Measurements from ENCODE around the gene JUNB. TPM values are rescaled to one million over a fixed set of nuclear protein-coding genes. Genes with fewer than 3 reads are reported as not detected.

Gene JUNB
- total and polyA plus RNA-seq, 2 of the 4 experiments (the other 2 are of a cell fraction) = 20.8 to 109 TPM

GRCh38 chr19:12825254-12826131 lies 34.2 kb downstream of the JUNB start:
- Histone ChIP-seq H4K8ac (ENCODE audit: low read depth in 2 of 2, low read length in 2 of 2) (no peak overlapping the region), H3K23ac (ENCODE audit: low read depth, low read length) (no peak overlapping the region), H2AFZ (replicated peaks; ENCODE audit: low read length, poor library complexity) (peak overlapping the region; percentile 92), H3K9ac (ENCODE audit: low read depth, low read length) (no peak overlapping the region), H3K4me2 (ENCODE audit: low read depth, low read length) (no peak overlapping the region; the same call in 1 of the 2 replicates), H4K5ac (ENCODE audit: low read depth, low read length) (no peak overlapping the region), H2BK15ac (ENCODE audit: low read depth, low read length) (no peak overlapping the region), H2BK20ac (ENCODE audit: low read depth, low read length) (no peak overlapping the region), H3K9me1 (ENCODE audit: insufficient read depth, low read length) (no peaks in the 10 kb centered on the region), H3K9me3 (ENCODE audit: control insufficient read depth, insufficient read depth, low read length) (no peaks in the 10 kb centered on the region), H3K27me3 (ENCODE audit: control insufficient read depth, insufficient read depth, low read length) (peaks cover 1% of the 10 kb centered on the region; the same call in 1 of the 2 replicates), H3K4me1 (ENCODE audit: control insufficient read depth, insufficient read depth, low read length) (no peaks in the 10 kb centered on the region), H3K36me3 (ENCODE audit: control insufficient read depth, insufficient read depth, low read length) (no peaks in the 10 kb centered on the region), H2BK120ac (ENCODE audit: low read depth, low read length) (no peak overlapping the region), H3K18ac (ENCODE audit: low read depth, low read length) (no peak overlapping the region), H2AK9ac (replicated peaks; ENCODE audit: low read depth, low read length, poor library complexity) (no peak overlapping the region), H3K27ac (ENCODE audit: insufficient read depth, low read length) (no peak overlapping the region), H4K91ac (ENCODE audit: insufficient read depth, low read depth, low read length) (no peak overlapping the region), H2BK5ac (ENCODE audit: low read depth, low read length, poor library complexity, severe bottlenecking) (no peak overlapping the region), H3K4ac (ENCODE audit: low read depth, low read length) (no peak overlapping the region), H3K56ac (ENCODE audit: extremely low read depth, insufficient read depth, low read length) (no peak overlapping the region), H3K79me1 (ENCODE audit: low read depth in 1 of 2, low read length in 2 of 2) (no peaks in the 10 kb centered on the region), H4K20me1 (ENCODE audit: insufficient read depth, low read length) (no peaks in the 10 kb centered on the region), H3K14ac (replicated peaks; ENCODE audit: low read depth, low read length) (no peak overlapping the region), H3K4me3 (ENCODE audit: insufficient read depth, low read depth, low read length) (no peak overlapping the region), H2AK5ac (ENCODE audit: low read depth, low read length) (no peak overlapping the region)
- 8% methylated on average over 11 of the region's 46 CpGs; no CpG with 5 or more reads in 1 of the 2 experiments for WGBS, 2 experiments (ENCODE audit: extremely low coverage in 2 of 2, insufficient read length in 1 of 2)
- ATAC-seq (ENCODE audit: low read depth) (peak; percentile 50), DNase-seq (no peak)
- TF ChIP-seq CEBPB (IDR thresholded peaks at IDR 0.05; ENCODE audit: low read depth, low read length) = no peak
- no peak for TF ChIP-seq ELK1 (IDR thresholded peaks at IDR 0.05; ENCODE audit: borderline replicate concordance, low read depth, low read length)
- TF ChIP-seq, protein P1, sequence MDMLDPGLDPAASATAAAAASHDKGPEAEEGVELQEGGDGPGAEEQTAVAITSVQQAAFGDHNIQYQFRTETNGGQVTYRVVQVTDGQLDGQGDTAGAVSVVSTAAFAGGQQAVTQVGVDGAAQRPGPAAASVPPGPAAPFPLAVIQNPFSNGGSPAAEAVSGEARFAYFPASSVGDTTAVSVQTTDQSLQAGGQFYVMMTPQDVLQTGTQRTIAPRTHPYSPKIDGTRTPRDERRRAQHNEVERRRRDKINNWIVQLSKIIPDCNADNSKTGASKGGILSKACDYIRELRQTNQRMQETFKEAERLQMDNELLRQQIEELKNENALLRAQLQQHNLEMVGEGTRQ (IDR thresholded peaks at IDR 0.05; ENCODE audit: low read depth, low read length) = peak; percentile 32; the same call in 1 of the 2 replicates
- TF ChIP-seq, protein P2, sequence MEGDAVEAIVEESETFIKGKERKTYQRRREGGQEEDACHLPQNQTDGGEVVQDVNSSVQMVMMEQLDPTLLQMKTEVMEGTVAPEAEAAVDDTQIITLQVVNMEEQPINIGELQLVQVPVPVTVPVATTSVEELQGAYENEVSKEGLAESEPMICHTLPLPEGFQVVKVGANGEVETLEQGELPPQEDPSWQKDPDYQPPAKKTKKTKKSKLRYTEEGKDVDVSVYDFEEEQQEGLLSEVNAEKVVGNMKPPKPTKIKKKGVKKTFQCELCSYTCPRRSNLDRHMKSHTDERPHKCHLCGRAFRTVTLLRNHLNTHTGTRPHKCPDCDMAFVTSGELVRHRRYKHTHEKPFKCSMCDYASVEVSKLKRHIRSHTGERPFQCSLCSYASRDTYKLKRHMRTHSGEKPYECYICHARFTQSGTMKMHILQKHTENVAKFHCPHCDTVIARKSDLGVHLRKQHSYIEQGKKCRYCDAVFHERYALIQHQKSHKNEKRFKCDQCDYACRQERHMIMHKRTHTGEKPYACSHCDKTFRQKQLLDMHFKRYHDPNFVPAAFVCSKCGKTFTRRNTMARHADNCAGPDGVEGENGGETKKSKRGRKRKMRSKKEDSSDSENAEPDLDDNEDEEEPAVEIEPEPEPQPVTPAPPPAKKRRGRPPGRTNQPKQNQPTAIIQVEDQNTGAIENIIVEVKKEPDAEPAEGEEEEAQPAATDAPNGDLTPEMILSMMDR (conservative IDR thresholded peaks at IDR 0.05; ENCODE audit: low read depth, low read length) = peak; percentile 32
- peak; percentile 38; the same call in 1 of the 2 replicates for TF ChIP-seq BHLHE40 (IDR thresholded peaks at IDR 0.05; ENCODE audit: low read depth, low read length)
- no TSS peak for BruUV-seq (replicated peaks)
- intact Hi-C loops (cut with micrococcal nuclease) (no loop called here), in situ Hi-C loops (cut with MboI; ENCODE audit: low sequenced_read_pairs) (no loop called here), dilution Hi-C loops (cut with HindIII; ENCODE audit: low sequenced_read_pairs, unreplicated experiment) (no loop called here)
- CTCF ChIA-PET = no interaction called here
- POLR2A ChIA-PET (ENCODE audit: unreplicated experiment) = no interaction called here

All from IMR-90 (cell line).